Left renal pelvis (tissue), 4 donors: ENCODE data around the gene ST8SIA6. TPM values are rescaled to one million over a fixed set of nuclear protein-coding genes. Genes with fewer than 3 reads are reported as not detected.
"Not testable (repeated sequence)": the region's sequence is repeated elsewhere in the genome, so short reads cannot be mapped to it uniquely, and the experiment has no call there.

Experiments
- DNase-seq, 4 donors: peaks; one replicate each; pipeline ENCODE4 v3.0.0-alpha.2; 2013; ENCODE audit warnings: low read depth in 4 of 4, low spot score in 3 of 4
- polyA plus RNA-seq, 4 donors: library from polyadenylated mRNA; unstranded; fragments of 120-200 nt; gene quantifications; one replicate each; pipeline ENCODE4 v1.2.1, GENCODE V29; 2013; ENCODE audit not compliant: insufficient read length in 4 of 4

ST8SIA6 gene
- polyA plus RNA-seq, 4 donors: 0.67 to 2.6 (median 1.2) TPM

GRCh38 chr10:17464545-17464944 lies 10.2 kb upstream of the ST8SIA6 start:
- DNase-seq: no peak

- no peak for DNase-seq
These were observed 6.4 kb upstream of the ST8SIA6 start for GRCh38 chr10:17460756-17461155.

GRCh38 chr10:17457083-17457482 lies 2.7 kb upstream of the ST8SIA6 start:
- no peak for DNase-seq

GRCh38 chr10:17456032-17456548 lies 1.7 kb upstream of the ST8SIA6 start:
- no peak for DNase-seq

GRCh38 chr10:17455015-17455520 lies 673 bp upstream of the ST8SIA6 start:
- no peak for DNase-seq

- peak in 2 of 4 donors; percentile 19 to 22 for DNase-seq
These were observed 863 bp downstream of the ST8SIA6 start for GRCh38 chr10:17453373-17454091.

- no peak for DNase-seq
These were observed 1.4 kb downstream of the ST8SIA6 start for GRCh38 chr10:17453035-17453372.

- DNase-seq: no peak
These were observed 2.1 kb downstream of the ST8SIA6 start for GRCh38 chr10:17452060-17452841.

DNA sequence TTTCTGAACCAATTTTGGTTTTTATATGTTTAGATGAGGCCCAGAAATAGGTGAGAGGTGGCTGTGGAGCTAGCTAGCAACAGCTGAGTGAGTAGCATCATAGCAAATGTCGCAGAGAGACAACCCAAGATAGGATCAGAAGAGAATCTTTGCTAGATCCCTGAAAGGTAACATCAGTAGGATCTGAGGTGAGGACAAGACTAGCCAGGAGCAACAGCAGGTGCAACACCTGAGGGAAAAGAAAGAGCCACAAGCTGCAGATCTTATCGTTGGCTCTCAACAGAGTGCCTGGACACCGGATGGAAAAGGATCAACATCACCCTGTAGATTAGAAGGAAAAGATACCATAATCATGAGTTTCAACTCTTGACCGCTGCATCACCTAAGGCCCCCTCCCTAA lies 4.4 kb downstream of the ST8SIA6 start:
- DNase-seq: no peak

DNA sequence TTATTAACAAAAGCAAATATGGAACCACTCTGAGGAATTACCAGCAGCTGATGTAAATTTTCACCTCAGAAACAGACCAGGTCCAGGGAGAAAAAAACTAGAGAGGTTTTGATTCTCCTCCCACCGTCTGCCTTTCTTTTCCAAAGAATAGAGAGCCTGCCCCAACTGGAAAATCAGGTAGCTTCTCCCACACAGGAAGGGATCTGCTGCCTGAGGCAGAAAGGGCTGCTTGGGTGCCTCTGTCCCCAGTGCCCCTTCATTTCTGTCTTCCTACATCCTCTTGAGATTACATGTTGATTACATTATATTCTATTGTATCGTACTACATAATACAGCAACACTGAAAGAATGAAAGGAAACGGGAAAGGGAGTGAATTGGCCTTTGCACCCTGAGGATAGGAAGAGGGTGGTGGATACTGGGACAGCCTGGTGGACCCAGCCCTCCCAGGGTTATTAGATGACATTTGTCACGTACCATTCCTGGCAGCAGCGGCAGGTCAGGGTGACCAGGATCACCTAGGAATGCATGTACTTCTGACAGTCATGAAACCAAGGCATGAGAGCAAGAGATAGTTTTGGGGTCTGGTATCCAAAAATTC lies 8.9 kb downstream of the ST8SIA6 start:
- DNase-seq: no peak

DNA sequence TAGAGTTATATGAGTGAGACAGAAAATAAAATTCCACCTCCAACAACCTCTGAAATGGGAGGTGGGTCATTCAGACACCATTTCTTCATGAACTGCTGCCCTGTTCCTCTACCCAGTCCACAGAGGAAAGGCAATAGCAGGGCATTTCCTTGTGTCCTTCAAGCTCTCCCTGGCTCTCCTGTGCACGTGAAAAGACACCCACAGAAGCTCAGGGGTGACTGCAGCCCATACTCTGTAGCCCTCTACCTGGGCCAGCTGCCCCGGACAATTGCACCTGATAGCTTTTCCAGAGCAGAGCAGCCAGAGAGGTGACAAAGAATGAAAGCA lies 10.0 kb downstream of the ST8SIA6 start:
- DNase-seq: no peak

DNA sequence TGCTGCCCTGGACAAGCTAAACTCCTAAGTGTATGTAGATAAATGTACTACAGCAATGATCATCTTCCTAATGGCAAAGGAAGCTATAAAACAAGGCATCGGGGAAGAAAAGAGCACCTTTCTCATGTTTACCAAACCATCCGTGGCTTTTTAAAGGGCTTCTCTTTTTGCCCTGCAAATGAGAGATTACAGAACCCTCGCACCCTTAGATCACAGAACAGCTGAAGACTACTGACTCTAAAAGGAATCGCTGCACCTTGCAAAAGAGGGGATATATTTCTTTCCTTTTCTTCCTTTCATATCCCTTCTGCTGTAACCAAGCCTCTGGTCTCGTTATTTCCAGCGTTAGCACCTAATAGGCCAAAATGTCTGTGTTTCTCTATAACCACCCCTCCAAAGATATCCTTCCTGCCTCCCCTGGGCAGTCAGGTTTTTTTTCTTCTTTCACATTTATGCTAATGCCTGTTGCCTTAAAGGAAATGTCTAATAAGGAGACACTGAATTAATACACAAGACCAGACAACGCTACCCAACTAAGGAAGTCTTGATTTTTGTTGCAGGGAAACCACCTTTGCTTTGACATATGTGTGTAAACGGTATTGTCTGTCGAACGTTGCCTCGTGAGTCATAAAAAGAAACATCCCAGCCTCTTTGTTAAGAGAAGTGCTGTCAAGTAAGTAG lies 10.5 kb downstream of the ST8SIA6 start:
- no peak for DNase-seq

GRCh38 chr10:17438583-17438982 lies 15.8 kb downstream of the ST8SIA6 start:
- no peak for DNase-seq

DNA sequence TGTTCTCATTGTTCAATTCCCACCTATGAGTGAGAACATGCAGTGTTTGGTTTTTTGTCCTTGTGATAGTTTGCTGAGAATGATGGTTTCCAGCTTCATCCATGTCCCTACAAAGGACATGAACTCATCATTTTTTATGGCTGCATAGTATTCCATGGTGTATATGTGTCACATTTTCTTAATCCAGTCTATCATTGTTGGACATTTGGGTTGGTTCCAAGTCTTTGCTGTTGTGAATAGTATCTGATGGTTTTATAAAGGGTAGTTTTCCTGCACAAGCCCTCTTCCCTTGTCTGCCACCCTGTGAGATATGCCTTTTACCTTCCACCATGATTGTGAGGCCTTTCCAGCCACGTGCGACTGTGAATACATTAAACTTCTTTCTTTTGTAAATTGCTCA lies 17.8 kb downstream of the ST8SIA6 start:
- not testable (repeated sequence) for DNase-seq

GRCh38 chr10:17435953-17436352 lies 18.4 kb downstream of the ST8SIA6 start:
- DNase-seq: no peak

DNA sequence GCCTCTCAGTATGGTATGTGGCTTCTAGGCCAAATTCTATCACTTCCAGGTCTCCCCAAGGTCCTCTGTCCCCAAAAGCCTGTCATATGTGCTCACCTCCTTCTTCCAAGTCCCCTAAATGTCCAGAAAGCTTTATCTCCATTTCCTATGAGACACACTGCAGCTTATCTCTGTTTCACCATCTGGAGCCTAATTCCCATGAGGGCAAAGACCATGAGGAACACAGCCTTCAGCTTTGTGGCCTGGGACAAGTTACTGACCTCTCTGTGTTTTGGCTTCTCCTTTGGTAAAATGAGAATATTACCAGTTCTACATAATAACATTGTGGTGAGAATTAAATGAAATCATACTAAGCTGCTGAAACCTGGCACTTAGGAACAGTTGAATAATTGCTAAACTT lies 19.2 kb downstream of the ST8SIA6 start:
- no peak for DNase-seq

DNA sequence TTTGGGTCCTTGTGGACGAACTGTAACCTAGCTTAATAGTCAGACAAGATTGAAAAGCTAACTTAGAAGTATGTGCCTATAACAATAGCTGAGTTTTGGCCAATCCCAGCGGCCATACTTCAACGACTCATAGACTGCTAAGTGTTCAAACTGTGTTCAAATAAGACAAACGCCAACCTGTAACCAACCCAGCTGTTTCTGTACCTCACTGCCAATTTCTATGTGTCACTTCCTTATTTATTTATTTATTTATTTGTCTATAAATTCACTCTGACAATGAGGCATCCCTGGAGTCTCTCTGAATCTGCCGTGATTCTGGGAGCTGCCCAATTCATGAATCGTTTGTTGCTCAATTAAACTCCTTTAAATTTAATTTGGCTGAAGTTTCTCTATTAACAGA lies 21.7 kb downstream of the ST8SIA6 start:
- DNase-seq: no peak

- DNase-seq: no peak
These were observed 22.5 kb downstream of the ST8SIA6 start for GRCh38 chr10:17431871-17432311.

DNA sequence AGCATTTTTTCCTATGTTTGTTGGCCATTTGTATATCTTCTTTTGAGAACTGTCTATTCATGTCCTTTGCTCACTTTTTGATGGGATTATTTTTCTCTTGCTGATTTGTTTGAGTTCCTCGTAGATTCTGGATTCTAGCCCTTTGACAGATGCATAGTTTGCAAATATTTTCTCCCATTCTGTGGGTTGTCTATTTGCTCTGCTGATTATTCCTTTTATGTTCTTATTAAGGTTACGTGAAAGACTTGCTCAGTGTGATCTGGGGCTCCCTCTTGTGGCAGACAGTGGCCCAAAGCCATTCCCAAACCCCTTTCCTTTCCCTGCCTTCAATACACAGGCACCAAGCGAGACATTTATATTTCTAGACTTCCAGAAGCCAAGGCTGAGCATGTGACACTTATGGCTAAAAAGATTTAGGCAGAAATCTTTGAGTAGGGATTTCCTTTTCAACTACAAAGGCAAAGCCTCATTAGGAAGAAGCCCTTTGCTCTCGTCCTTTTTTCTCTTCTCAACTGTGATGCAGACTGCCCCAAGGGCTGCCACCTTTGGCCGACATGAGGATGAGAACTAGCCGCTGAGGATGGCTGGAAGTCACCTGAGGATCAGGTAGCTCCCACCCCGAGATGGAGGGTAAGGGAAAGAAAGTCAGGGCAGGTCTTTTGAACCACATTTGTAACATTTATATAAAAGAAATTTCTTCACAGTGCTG lies 23.6 kb downstream of the ST8SIA6 start:
- DNase-seq: peak; percentile 39 to 67 (median 56)

DNA sequence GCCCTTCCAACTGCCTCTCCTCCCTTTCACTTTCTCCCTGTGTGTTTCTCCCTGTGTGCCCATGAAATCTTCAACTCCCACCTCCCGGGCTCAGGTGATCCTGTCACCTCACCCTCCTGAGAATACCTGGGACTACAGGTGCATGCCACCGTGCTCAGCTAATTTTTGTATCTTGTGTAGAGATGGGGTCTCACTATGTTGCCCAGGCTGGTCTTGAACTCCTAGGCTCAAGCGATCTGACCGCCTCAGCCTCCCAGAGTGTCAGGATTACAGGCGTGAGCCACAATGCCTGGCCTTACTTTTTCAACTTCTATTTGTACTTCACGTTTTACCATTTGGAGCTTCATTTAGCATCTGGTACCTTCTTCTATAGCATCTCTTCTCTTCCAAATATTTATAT lies 24.9 kb downstream of the ST8SIA6 start:
- no peak for DNase-seq
